A549 (cell line): ENCODE measurements around the gene PRSS27. TPM values are rescaled to one million over a fixed set of nuclear protein-coding genes. Genes with fewer than 3 reads are reported as not detected.

Experiments
- ATAC-seq, 2 experiments: fragments of 200-7000 bp in 1 of 2; fragments of >200 bp in 1 of 2; cut with Nextera tagmentation in 1 of 2; cut with Tn5 transposase in 1 of 2; 3 replicates each; pipeline versions ENCODE4 v1.8.0 to v1.9.1; 2018 to 2020; ENCODE audit warnings: mild to moderate bottlenecking in 1 of 2, moderate library complexity in 1 of 2
- CTCF ChIA-PET: fragments of 300-600 bp; sonication (Branson Sonifier 250); formaldehyde crosslinking; extraction: SDS; loops from one replicate; lab custom pipeline; 2021; ENCODE audit warnings: antibody characterized with exemption, inconsistent platforms; lab: Yijun Ruan, JAX
- POLR2A ChIA-PET: fragments of 350-600 bp; formaldehyde crosslinking; extraction: SDS; loops from one replicate; lab custom pipeline; 2021; ENCODE audit warnings: antibody characterized with exemption, inconsistent platforms; lab: Yijun Ruan, JAX
- DNase-seq, 2 experiments: peaks; one replicate each; pipeline versions ENCODE4 v3.0.0 to v3.0.0-alpha.2; 2011 to 2016; ENCODE audit warnings: low read depth in 1 of 2, low spot score in 1 of 2
- FAIRE-seq: peaks from 2 replicates; lab custom pipeline; 2011; peaks lifted over from hg19 to GRCh38; lab: Jason Lieb, UNC
- H3K27ac ChIP-seq, 2 experiments: fragments of >200 bp; sonication (Bioruptor Twin); formaldehyde crosslinking; 3 replicates each; pipeline ENCODE4 v1.5.1; 2016 to 2017
- H3K4me1 ChIP-seq: fragments of >200 bp; sonication (Bioruptor Twin); formaldehyde crosslinking; 3 replicates; pipeline ENCODE4 v1.6.1; 2016
- H3K4me2 ChIP-seq: fragments of >200 bp; sonication (Bioruptor Twin); formaldehyde crosslinking; 3 replicates; pipeline ENCODE4 v1.6.1; 2016
- H3K4me3 ChIP-seq: fragments of >200 bp; sonication (Bioruptor Twin); formaldehyde crosslinking; 3 replicates; pipeline ENCODE4 v1.5.1; 2016
- H3K9me3 ChIP-seq: fragments of >200 bp; sonication (Bioruptor Twin); formaldehyde crosslinking; 3 replicates; pipeline ENCODE4 v1.6.1; 2016
- BHLHE40 ChIP-seq: IDR thresholded peaks from 2 replicates; pipeline ENCODE4 v1.6.1; 2012; ENCODE audit warnings: low read depth, low read length, inconsistent platforms
- CBX8 ChIP-seq: fragments of 200-600 bp; sonication (generic); IDR thresholded peaks from 2 replicates; pipeline ENCODE4 v1.6.1; 2016
- CEBPB ChIP-seq, 2 experiments: fragments of >200 bp in 1 of 2; sonication (Bioruptor Twin) in 1 of 2; formaldehyde crosslinking in 1 of 2; IDR thresholded peaks; 2 replicates each; pipeline ENCODE4 v1.6.1; 2012 to 2016
- E2F6 ChIP-seq: IDR thresholded peaks from 2 replicates; pipeline ENCODE4 v1.6.1; 2012; ENCODE audit warnings: low read depth, borderline replicate concordance
- EHMT2 ChIP-seq: fragments of 200-600 bp; sonication (generic); IDR thresholded peaks from 2 replicates; pipeline ENCODE4 v1.6.1; 2016; ENCODE audit warnings: antibody characterized with exemption, low read depth, mild to moderate bottlenecking, moderate library complexity
- EP300 ChIP-seq, 2 experiments: fragments of >200 bp; sonication (Bioruptor Twin); formaldehyde crosslinking; IDR thresholded peaks; 2 replicates in 1 of 2; 3 replicates in 1 of 2; pipeline ENCODE4 v1.6.1; 2016 to 2017
- ESRRA ChIP-seq: fragments of 150-350 bp; IDR thresholded peaks from 2 replicates; pipeline ENCODE4 v1.6.1; 2014; ENCODE audit warnings: mild to moderate bottlenecking, low read length, borderline replicate concordance
- HMGXB4 ChIP-seq: fragments of 250-450 bp; sonication (Bioruptor Pico); IDR thresholded peaks from 2 replicates; pipeline ENCODE4 v1.5.0; 2021; ENCODE audit warnings: mild to moderate bottlenecking, moderate library complexity, borderline replicate concordance
- HOXB13 ChIP-seq: fragments of 250-450 bp; sonication (Bioruptor Pico); IDR thresholded peaks from 2 replicates; pipeline ENCODE4 v1.5.0; 2020; ENCODE audit warnings: low read depth, mild to moderate bottlenecking, moderate library complexity
- MAFK ChIP-seq: fragments of 450-650 bp; IDR thresholded peaks from 2 replicates; pipeline ENCODE4 v1.6.1; 2014; ENCODE audit not compliant: partially characterized antibody
- MAX ChIP-seq: IDR thresholded peaks from 2 replicates; pipeline ENCODE4 v1.6.1; 2012
- MYC ChIP-seq: IDR thresholded peaks from 2 replicates; pipeline ENCODE4 v1.6.1; 2012; ENCODE audit warnings: mild to moderate bottlenecking, inconsistent platforms, low read length, improper control_type of control experiment, borderline replicate concordance
- NR3C1 ChIP-seq: fragments of >200 bp; sonication (Bioruptor Twin); formaldehyde crosslinking; IDR thresholded peaks from 3 replicates; pipeline ENCODE4 v1.6.1; 2017
- PHF8 ChIP-seq: fragments of 200-600 bp; sonication (generic); IDR thresholded peaks from 2 replicates; pipeline ENCODE4 v1.6.1; 2016; ENCODE audit warnings: low read depth, mild to moderate bottlenecking, antibody characterized with exemption, moderate library complexity, borderline replicate concordance
- RCOR1 ChIP-seq: fragments of 150-350 bp; IDR thresholded peaks from 2 replicates; pipeline ENCODE4 v1.6.1; 2014; ENCODE audit warnings: antibody characterized with exemption, low read length, low read depth
- REST ChIP-seq: fragments of 200-600 bp; sonication (generic); IDR thresholded peaks from 2 replicates; pipeline ENCODE4 v1.6.1; 2016; ENCODE audit warnings: antibody characterized with exemption, mild to moderate bottlenecking, moderate library complexity
- SREBF2 ChIP-seq: fragments of 450-650 bp; IDR thresholded peaks from 2 replicates; pipeline ENCODE4 v1.6.1; 2014; ENCODE audit warnings: mild to moderate bottlenecking, moderate library complexity
- TFCP2L1 ChIP-seq: fragments of 250-450 bp; sonication (Bioruptor Pico); IDR thresholded peaks from 2 replicates; pipeline ENCODE4 v1.5.0; 2021; ENCODE audit warnings: mild to moderate bottlenecking
- TP53 ChIP-seq: fragments of 250-450 bp; sonication (Bioruptor Pico); IDR thresholded peaks from 2 replicates; pipeline ENCODE4 v1.5.0; 2021; ENCODE audit warnings: mild to moderate bottlenecking, moderate library complexity
- USF2 ChIP-seq: fragments of 450-650 bp; IDR thresholded peaks from 2 replicates; pipeline ENCODE4 v1.6.1; 2014; ENCODE audit warnings: antibody characterized with exemption
- ZC3H11A ChIP-seq: fragments of 450-650 bp; IDR thresholded peaks from 2 replicates; pipeline ENCODE4 v1.6.1; 2014; ENCODE audit warnings: antibody characterized with exemption, mild to moderate bottlenecking
- ZNF302 ChIP-seq: fragments of 250-450 bp; sonication (Bioruptor Pico); IDR thresholded peaks from 2 replicates; pipeline ENCODE4 v1.9.0; 2021; ENCODE audit warnings: inconsistent platforms, mild to moderate bottlenecking, moderate library complexity
- WGBS: methylation state at CpG from one replicate; pipeline ENCODE4 v1.1.6; 2017; ENCODE audit errors: missing lambda C conversion rate; 5-methylcytosine and 5-hydroxymethylcytosine counted together
- polyA plus RNA-seq, 4 experiments: library from polyadenylated mRNA; depleted of rRNA in 3 of 4; stranded (reverse); fragments of >200 nt; fragmentation: RNase III in 1 of 4; extraction: RNeasy Plus Mini Kit Qiagen cat#74134 plus additional on column Dnase treatment in 1 of 4; gene quantifications; 2 replicates in 3 of 4; 3 replicates in 1 of 4; pipeline ENCODE4 v1.2.3, GENCODE V29; 2011 to 2017

PRSS27 gene
- polyA plus RNA-seq, 2 of the 4 experiments (the other 2 are of a cell fraction) = 1.00 to 1.2 TPM

GRCh38 chr16:2702871-2703745 lies 16.9 kb downstream of the PRSS27 start:
- ChIA-PET POLR2A (interaction anchor here (1.8 kb wide), 1 partner anchor 21 kb away, joined by 6 read pairs; the partner anchor contains the start of gene KCTD5), CTCF (interaction anchor here (0.8 to 1.6 kb wide), 4 partner anchors 10 to 166 kb away, joined by 3 read pairs; no protein-coding TSS in a partner anchor)
- TF ChIP-seq PHF8 = no peak
- no peak for TF ChIP-seq CEBPB (IDR thresholded peaks at IDR 0.05)
- no peak for TF ChIP-seq SREBF2
- no peak for TF ChIP-seq EHMT2
- no peak for TF ChIP-seq EP300 (IDR thresholded peaks at IDR 0.05)
- TF ChIP-seq HMGXB4 = no peak
- TF ChIP-seq MYC = no peak
- TF ChIP-seq RCOR1 = no peak
- TF ChIP-seq TFCP2L1 (CRISPR knock-in tag) = no peak
- TF ChIP-seq ZC3H11A = no peak
- TF ChIP-seq BHLHE40 = no peak
- ATAC-seq (no peak), DNase-seq (no peak), FAIRE-seq (no peak)
- H3K4me3 ChIP-seq = no peak overlapping the region
- no peaks in the 10 kb centered on the region for H3K4me1 ChIP-seq
- no peak overlapping the region for H3K27ac ChIP-seq
- H3K9me3 ChIP-seq = no peaks in the 10 kb centered on the region
- WGBS = 91% methylated on average over 20 of the region's 28 CpGs
- no peak overlapping the region for H3K4me2 ChIP-seq

GRCh38 chr16:2702438-2702825 lies 17.6 kb downstream of the PRSS27 start:
- TF ChIP-seq CBX8 (no peak), MAX (no peak), SREBF2 (no peak), USF2 (no peak), ZC3H11A (no peak), E2F6 (no peak), REST (no peak), TP53 (no peak), ZNF302 (CRISPR knock-in tag) (no peak), HOXB13 (no peak), NR3C1 (no peak), MAFK (no peak), ESRRA (no peak)
- TF ChIP-seq, all 56 proteins: peak for 0
- Histone ChIP-seq H3K9me3 (no peaks in the 10 kb centered on the region), H3K4me1 (no peaks in the 10 kb centered on the region), H3K4me2 (no peak overlapping the region), H3K4me3 (no peak overlapping the region), H3K27ac (no peak overlapping the region)
- WGBS = 99% methylated on average over 13 of the region's 13 CpGs
- no peak for FAIRE-seq
- no peak for ATAC-seq
- DNase-seq = no peak
- ChIA-PET CTCF (interaction anchor here (0.8 to 1.6 kb wide), 3 partner anchors 9 to 166 kb away, joined by 3 read pairs; no protein-coding TSS in a partner anchor), POLR2A (interaction anchor here (1.8 kb wide), 1 partner anchor 20 kb away, joined by 6 read pairs; the partner anchor contains the start of gene KCTD5)
